GM19239 (cell line): ENCODE results near the gene ADI1.
"Not testable (repeated sequence)": the region's sequence is repeated elsewhere in the genome, so short reads cannot be mapped to it uniquely, and the experiment has no call there.

Experiments
- DNase-seq: peaks from one replicate; pipeline ENCODE4 v3.0.0; 2011; ENCODE audit warnings: low spot score; ENCODE audit not compliant: insufficient read length
- FAIRE-seq: peaks from 2 replicates; lab custom pipeline; 2011; peaks lifted over from hg19 to GRCh38; lab: Jason Lieb, UNC

Gene ADI1

GRCh38 chr2:3496708-3497080 lies 22.6 kb downstream of the ADI1 start:
- not testable (repeated sequence) for DNase-seq, FAIRE-seq

GRCh38 chr2:3494984-3495666 lies 24.2 kb downstream of the ADI1 start:
- DNase-seq = no peak
- FAIRE-seq = no peak

GRCh38 chr2:3493615-3494007 lies 25.7 kb downstream of the ADI1 start:
- no peak for DNase-seq
- no peak for FAIRE-seq

DNA sequence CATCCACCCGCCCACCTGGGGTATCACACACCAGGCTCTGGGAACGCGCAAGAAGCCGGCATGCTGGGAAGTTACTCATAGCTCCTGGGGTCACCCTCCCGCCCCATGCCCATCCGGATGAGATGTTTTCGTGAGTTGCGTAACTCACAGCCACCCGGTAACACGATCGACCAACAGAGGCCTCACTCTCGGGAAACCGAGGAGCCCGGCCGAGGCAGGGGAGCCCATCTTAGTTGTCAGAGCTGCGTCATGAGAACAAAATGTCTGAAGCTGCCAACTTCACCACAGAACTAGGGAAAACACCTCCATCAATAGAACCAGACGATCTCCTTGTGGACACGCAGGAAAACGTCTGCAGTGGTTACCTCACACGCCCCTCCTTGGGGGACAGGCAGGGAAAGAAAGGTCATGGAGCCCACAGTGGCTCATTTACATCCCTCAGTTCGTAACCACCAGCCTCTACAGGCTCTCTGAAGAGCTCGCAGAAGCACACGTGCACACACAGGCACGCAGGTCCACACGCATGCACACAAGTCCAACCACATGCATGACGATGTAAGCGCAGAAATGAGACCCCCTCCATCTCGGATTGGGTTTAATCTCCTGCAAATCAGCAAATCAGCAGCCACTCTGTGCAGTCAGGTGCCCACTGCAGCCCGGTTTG lies 26.2 kb downstream of the ADI1 start:
- FAIRE-seq (no peak), DNase-seq (no peak)

GRCh38 chr2:3492475-3492787 lies 26.9 kb downstream of the ADI1 start:
- not testable (repeated sequence) for DNase-seq, FAIRE-seq

DNA sequence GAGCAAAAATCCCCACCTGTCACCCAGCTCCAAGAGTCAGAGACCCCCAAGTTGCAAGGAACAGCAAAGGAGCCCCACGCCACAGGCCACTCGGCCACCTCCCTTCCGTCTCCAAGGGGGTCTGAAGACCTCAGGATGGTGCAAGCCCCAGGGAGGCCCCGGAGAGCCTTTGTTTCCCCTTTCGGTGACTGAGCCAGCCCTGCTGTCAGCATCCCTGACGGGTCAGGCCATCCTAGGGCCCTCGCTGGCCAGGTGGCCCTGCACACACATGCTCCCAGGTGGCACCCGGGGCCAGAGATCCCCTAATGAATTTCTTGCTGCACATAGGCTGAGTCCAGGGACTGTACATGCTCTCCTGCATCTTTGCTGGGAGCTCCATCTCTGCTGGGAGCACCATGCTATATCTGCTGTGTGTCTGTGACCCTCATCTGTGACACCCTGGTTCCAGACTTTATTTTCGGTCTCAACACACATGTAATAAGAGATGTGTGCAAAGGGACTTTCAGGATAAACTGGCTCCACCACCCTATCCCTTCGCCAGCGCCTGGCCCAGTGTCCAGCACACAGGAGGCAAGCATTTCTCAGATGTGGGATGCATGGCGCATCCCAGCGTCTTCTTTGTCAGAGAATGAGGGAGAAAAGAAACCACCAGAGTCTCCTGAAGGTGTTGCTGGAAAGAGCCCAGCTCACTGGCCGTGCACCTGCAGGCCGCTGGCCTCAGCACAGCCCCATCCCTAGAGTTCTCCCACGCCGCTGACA lies 27.4 kb downstream of the ADI1 start:
- DNase-seq = no peak
- FAIRE-seq = no peak

- no peak for FAIRE-seq
Observed at GRCh38 chr2:3491306-3491705, 28.0 kb downstream of the ADI1 start.

GRCh38 chr2:3490191-3491170 lies 28.9 kb downstream of the ADI1 start:
- DNase-seq (no peak), FAIRE-seq (no peak)

More at GRCh38 chr2:3491306-3491705, 28.0 kb downstream of the ADI1 start:
- no peak for DNase-seq

DNA sequence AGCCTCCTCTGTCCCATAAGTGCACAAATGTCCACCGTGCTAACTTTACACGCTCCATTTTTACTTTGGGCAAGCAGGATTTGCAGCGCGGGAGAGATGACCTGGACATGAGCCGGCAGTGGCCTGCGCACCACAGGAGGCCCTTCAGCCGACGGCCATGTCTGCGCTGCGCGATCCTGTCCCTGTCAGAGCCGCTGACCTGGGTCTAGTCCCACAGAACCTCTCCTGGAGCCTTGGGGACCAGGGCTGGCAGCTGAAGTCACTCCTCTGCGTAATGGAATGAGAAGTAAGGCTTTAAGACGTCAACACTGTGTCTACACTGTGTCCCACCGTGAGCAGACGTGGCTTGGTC lies 29.6 kb downstream of the ADI1 start:
- FAIRE-seq (no peak), DNase-seq (no peak)

DNA sequence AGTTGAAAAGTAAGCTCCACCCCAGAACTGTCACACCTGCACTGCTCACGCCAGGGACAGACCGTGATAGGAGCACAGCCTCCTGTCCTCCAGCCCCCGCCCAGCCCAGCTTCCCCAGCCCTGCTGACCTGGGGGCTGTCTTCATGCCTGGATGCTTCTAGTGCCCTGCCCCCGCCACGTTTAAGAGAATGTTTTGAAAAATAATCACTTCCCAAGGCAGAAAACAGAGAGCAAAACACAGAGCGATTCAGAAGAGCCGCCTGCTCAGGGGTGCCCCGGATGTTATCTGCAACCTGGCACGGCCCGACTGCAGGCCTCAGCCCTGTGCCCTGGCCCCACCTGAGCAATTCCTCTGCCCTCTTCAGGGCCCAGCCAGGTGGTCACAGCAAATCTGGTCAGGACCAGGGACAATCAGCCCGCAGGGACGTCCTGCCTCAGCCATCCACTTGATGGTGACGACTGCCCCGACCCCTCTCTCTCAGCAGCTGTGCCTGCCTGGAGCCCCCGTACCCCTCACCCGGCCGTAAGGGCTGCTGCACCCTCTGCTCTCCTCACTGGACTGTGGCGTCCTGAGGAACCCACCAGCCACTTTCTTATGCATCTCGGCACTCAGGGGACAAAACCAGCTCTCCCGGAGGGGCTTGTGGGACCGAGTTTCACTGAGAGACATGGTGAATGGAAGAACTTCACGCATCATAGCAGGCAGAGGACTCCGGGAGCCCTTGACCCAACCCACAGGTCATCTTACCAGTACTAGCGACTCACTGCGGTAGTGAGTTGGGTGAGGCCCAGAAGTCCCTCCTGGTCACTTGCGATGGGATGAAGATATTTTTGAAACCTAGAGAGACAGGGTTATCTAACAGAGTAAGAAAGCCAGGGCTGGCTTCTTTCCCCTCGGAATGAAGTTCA lies 30.2 kb downstream of the ADI1 start:
- DNase-seq = no peak
- FAIRE-seq = no peak

DNA sequence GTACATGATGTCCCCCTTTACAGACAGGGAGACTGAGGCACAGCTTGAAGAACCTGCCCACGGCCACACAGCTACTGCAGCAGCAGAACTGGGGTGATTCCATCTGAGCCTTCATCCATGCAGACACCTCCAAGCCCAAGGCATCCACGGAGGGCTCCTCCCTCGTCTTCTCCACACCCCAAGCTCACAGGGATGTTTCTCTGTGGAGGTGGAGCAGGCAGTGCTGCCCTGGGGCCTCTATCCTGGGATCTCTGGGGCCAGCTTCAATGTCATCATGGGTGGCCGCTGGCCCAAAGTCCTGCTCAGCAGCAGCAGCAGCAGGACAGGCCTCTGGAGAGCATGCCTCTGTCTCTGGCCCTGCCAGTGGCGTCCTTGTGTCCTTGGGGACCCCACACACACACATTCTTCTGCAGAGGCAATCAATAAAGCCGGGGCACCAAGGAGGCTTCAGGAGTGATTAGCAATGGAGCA lies 31.2 kb downstream of the ADI1 start:
- no peak for DNase-seq
- FAIRE-seq = no peak

- FAIRE-seq (no peak), DNase-seq (no peak)
Observed at GRCh38 chr2:3487432-3487831, 31.9 kb downstream of the ADI1 start.

DNA sequence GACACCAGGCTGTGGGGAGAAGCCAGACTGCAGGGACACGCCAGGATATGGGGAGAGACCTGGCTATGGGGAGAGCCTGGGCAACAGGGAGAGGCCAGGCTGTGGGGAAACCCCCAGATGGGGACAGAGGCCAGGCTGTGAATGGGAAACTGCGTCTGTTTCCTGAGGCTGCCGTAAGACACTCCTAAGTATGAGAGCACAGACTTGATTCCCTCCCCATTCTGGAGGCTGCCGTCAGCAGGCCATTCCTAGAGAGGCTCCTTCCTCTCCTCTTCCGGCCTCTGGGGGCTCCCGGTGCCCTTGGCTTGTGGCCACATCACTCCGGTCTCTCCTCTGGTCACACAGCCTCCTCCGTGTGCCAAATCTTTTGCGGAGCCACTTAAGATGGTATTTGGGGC lies 32.3 kb downstream of the ADI1 start:
- DNase-seq = no peak
- no peak for FAIRE-seq

GRCh38 chr2:3486047-3487027 lies 33.0 kb downstream of the ADI1 start:
- no peak for DNase-seq
- FAIRE-seq = no peak

DNA sequence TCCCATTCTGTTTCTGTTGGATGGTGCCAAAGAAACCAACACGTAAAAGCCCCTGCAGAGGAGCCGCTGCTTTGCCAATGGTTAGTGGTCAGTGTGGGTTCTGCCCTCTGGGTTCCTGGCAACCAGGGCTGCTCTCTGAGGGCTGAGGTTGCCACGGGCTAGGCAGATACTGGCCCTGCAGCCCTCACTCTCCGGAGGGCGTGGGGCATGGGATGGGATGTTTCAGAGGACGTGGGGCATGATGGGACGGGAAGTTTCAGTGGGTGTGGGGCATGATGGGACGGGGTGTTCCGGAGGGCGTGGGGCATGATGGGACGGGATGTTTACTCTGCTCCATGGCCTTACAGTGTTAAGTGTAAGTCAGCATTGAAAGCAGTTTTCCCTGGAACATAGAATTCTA lies 34.2 kb downstream of the ADI1 start:
- FAIRE-seq (no peak), DNase-seq (no peak)

GRCh38 chr2:3483986-3484960 lies 35.1 kb downstream of the ADI1 start:
- FAIRE-seq (no peak), DNase-seq (no peak)
